GM21447 (cell line): ENCODE data around the gene NFATC2IP.
A peak's percentile ranks its signal among the peaks of the same experiment; 100 is the strongest.

Experiments used
- ATAC-seq: cut with Tn5 transposase; IDR thresholded peaks from one replicate; pipeline ENCODE4 v1.9.1; 2021; ENCODE audit not compliant: unreplicated experiment

The NFATC2IP gene

GRCh38 chr16:28950648-28951409, at the start of gene NFATC2IP:
Gene NFATC2IP (plus strand): TSS chr16:28950937. CDS start chr16:28951012, 75 bp downstream.
- peak; percentile 94 for ATAC-seq

- no peak for ATAC-seq
Observed at GRCh38 chr16:28901862-28902261, 48.9 kb upstream of the NFATC2IP start.

- ATAC-seq: no peak
Observed at GRCh38 chr16:28902909-28903308, 47.8 kb upstream of the NFATC2IP start.

- no peak for ATAC-seq
Observed at GRCh38 chr16:28903344-28904042, 47.2 kb upstream of the NFATC2IP start.

GRCh38 chr16:28904363-28904762, 46.4 kb upstream of the NFATC2IP start:
- no peak for ATAC-seq

- ATAC-seq: no peak
Observed at GRCh38 chr16:28904828-28905227, 45.9 kb upstream of the NFATC2IP start.

- no peak for ATAC-seq
Observed at GRCh38 chr16:28905229-28905754, 45.4 kb upstream of the NFATC2IP start.

GRCh38 chr16:28905800-28906372, 44.9 kb upstream of the NFATC2IP start:
- ATAC-seq: no peak

- no peak for ATAC-seq
Observed at GRCh38 chr16:28910086-28911031, 40.4 kb upstream of the NFATC2IP start.

- ATAC-seq: no peak
Observed at GRCh38 chr16:28912558-28912957, 38.2 kb upstream of the NFATC2IP start.

GRCh38 chr16:28913946-28914724, 36.6 kb upstream of the NFATC2IP start:
- ATAC-seq: no peak

- no peak for ATAC-seq
Observed at GRCh38 chr16:28915181-28915580, 35.6 kb upstream of the NFATC2IP start.

GRCh38 chr16:28917095-28917494, 33.6 kb upstream of the NFATC2IP start:
- ATAC-seq: no peak

- no peak for ATAC-seq
Observed at GRCh38 chr16:28918698-28919097, 32.0 kb upstream of the NFATC2IP start.

GRCh38 chr16:28923231-28923587, 27.5 kb upstream of the NFATC2IP start:
- no peak for ATAC-seq

- peak; percentile 59 for ATAC-seq
Observed at GRCh38 chr16:28923652-28924398, 26.9 kb upstream of the NFATC2IP start.

GRCh38 chr16:28924399-28924761, 26.4 kb upstream of the NFATC2IP start:
- ATAC-seq: no peak

- peak; percentile 49 for ATAC-seq
Observed at GRCh38 chr16:28924762-28925385, 25.9 kb upstream of the NFATC2IP start, which contains the start of gene RABEP2. Gene RABEP2 (minus strand): TSS chr16:28925238. CDS start chr16:28925163, 75 bp downstream.
